GM10266 (cell line): ENCODE data around the gene LAMA5.

Source experiments
- DNase-seq: peaks from one replicate; pipeline ENCODE4 v3.0.0; 2012; ENCODE audit errors: extremely low spot score
- CTCF ChIP-seq: IDR thresholded peaks from 2 replicates; pipeline ENCODE4 v1.5.1; 2012; ENCODE audit warnings: mild to moderate bottlenecking, low read depth; ENCODE audit not compliant: control insufficient read depth, insufficient read depth; ENCODE audit errors: missing control alignments

LAMA5 gene

GRCh38 chr20:62301773-62302340, 65.3 kb downstream of the LAMA5 start:
- TF ChIP-seq CTCF: peak; percentile 94
- peak; percentile 92 for DNase-seq

GRCh38 chr20:62301111-62301668, 65.9 kb downstream of the LAMA5 start:
- TF ChIP-seq CTCF: no peak
- DNase-seq: no peak

GRCh38 chr20:62300319-62300718, 66.8 kb downstream of the LAMA5 start:
- TF ChIP-seq CTCF: no peak

GRCh38 chr20:62299666-62300236, 67.4 kb downstream of the LAMA5 start:
- no peak for DNase-seq
- TF ChIP-seq CTCF: no peak

More at GRCh38 chr20:62300319-62300718, 66.8 kb downstream of the LAMA5 start:
- no peak for DNase-seq

- DNase-seq: no peak
- no peak for TF ChIP-seq CTCF
Measured at GRCh38 chr20:62298577-62299249, 68.4 kb downstream of the LAMA5 start.

GRCh38 chr20:62297449-62298227, 69.5 kb downstream of the LAMA5 start:
- no peak for TF ChIP-seq CTCF
- no peak for DNase-seq
